Thyroid gland (tissue), 4 donors: ENCODE measurements around the gene POLR2A.

ENCODE experiments used
- POLR2A ChIP-seq, 2 donors: fragments of 450-650 bp; IDR thresholded peaks; one replicate each; pipeline ENCODE4 v1.6.1; 2017; ENCODE audit warnings: antibody characterized with exemption in 2 of 2, mild to moderate bottlenecking in 2 of 2, moderate library complexity in 1 of 2
- TF ChIP-seq, protein P1 (sequence below), 6 experiments: fragments of 200-600 bp in 3 of 6; fragments of 450-650 bp in 3 of 6; sonication (generic) in 3 of 6; IDR thresholded peaks; one replicate each; pipeline ENCODE4 v1.5.1; 2016 to 2019; ENCODE audit warnings: antibody characterized with exemption in 6 of 6, mild to moderate bottlenecking in 2 of 6, inconsistent platforms in 1 of 6, moderate library complexity in 1 of 6

DNA sequence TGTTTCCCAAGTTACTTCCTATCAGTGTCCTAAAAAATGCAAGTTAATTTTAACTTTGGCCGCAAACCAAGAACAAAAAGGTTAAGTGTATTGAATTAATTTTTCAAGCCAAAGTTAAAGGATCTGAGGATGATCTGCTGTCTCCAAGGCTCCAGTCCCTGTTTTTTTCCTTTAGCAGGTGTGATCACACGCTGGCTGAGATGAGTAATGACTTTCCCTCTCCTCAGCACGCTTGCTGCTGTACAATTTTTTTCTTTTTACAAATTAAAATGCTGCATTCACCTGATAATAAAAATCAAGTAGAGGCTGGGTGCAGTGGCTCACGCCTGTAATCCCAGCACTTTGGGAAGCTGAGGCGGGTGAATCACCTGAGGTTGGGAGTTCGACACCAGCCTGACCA lies 60.7 kb downstream of the POLR2A start:
- TF ChIP-seq, protein P1, sequence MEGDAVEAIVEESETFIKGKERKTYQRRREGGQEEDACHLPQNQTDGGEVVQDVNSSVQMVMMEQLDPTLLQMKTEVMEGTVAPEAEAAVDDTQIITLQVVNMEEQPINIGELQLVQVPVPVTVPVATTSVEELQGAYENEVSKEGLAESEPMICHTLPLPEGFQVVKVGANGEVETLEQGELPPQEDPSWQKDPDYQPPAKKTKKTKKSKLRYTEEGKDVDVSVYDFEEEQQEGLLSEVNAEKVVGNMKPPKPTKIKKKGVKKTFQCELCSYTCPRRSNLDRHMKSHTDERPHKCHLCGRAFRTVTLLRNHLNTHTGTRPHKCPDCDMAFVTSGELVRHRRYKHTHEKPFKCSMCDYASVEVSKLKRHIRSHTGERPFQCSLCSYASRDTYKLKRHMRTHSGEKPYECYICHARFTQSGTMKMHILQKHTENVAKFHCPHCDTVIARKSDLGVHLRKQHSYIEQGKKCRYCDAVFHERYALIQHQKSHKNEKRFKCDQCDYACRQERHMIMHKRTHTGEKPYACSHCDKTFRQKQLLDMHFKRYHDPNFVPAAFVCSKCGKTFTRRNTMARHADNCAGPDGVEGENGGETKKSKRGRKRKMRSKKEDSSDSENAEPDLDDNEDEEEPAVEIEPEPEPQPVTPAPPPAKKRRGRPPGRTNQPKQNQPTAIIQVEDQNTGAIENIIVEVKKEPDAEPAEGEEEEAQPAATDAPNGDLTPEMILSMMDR (IDR thresholded peaks at IDR 0.05): no peak
- TF ChIP-seq POLR2A (IDR thresholded peaks at IDR 0.05): no peak
